ENCODE results near the gene ALOX15.
A peak's percentile ranks its signal among the peaks of the same experiment; 100 is the strongest.
"Not testable (repeated sequence)": the region's sequence is repeated elsewhere in the genome, so short reads cannot be mapped to it uniquely, and the experiment has no call there.

The ALOX15 gene

GRCh38 chr17:4600563-4600962 lies 40.9 kb downstream of the ALOX15 start:
- in situ Hi-C loops (cut with HindIII; ENCODE audit: low pct_ligation_motif_present, low pct_unique_long_range_greater_than_20kb, low sequenced_read_pairs): no loop called here
- no peak for DNase-seq

- in situ Hi-C loops (cut with HindIII; ENCODE audit: low pct_ligation_motif_present, low pct_unique_long_range_greater_than_20kb, low sequenced_read_pairs): no loop called here
- no peak for DNase-seq
These were observed 41.8 kb downstream of the ALOX15 start for GRCh38 chr17:4599505-4600281.

GRCh38 chr17:4598776-4599504 lies 42.5 kb downstream of the ALOX15 start:
- in situ Hi-C loops (cut with HindIII; ENCODE audit: low pct_ligation_motif_present, low pct_unique_long_range_greater_than_20kb, low sequenced_read_pairs): no loop called here
- DNase-seq: no peak

GRCh38 chr17:4597975-4598374 lies 43.5 kb downstream of the ALOX15 start:
- DNase-seq: no peak
- in situ Hi-C loops (cut with HindIII; ENCODE audit: low pct_ligation_motif_present, low pct_unique_long_range_greater_than_20kb, low sequenced_read_pairs): no loop called here

- no peak for DNase-seq
- in situ Hi-C loops (cut with HindIII; ENCODE audit: low pct_ligation_motif_present, low pct_unique_long_range_greater_than_20kb, low sequenced_read_pairs): no loop called here
These were observed 44.7 kb downstream of the ALOX15 start for GRCh38 chr17:4596636-4597380.

GRCh38 chr17:4595685-4596342 lies 45.7 kb downstream of the ALOX15 start:
- DNase-seq; in situ Hi-C loops (cut with HindIII; ENCODE audit: low pct_ligation_motif_present, low pct_unique_long_range_greater_than_20kb, low sequenced_read_pairs): not testable (repeated sequence)

GRCh38 chr17:4594931-4595684 lies 46.4 kb downstream of the ALOX15 start:
- DNase-seq: no peak

GRCh38 chr17:4594406-4594805 lies 47.1 kb downstream of the ALOX15 start:
- DNase-seq: no peak
- in situ Hi-C loops (cut with HindIII; ENCODE audit: low pct_ligation_motif_present, low pct_unique_long_range_greater_than_20kb, low sequenced_read_pairs): no loop called here

More at GRCh38 chr17:4594931-4595684, 46.4 kb downstream of the ALOX15 start:
- in situ Hi-C loops (cut with HindIII; ENCODE audit: low pct_ligation_motif_present, low pct_unique_long_range_greater_than_20kb, low sequenced_read_pairs): no loop called here

- DNase-seq: no peak
- in situ Hi-C loops (cut with HindIII; ENCODE audit: low pct_ligation_motif_present, low pct_unique_long_range_greater_than_20kb, low sequenced_read_pairs): no loop called here
These were observed 48.5 kb downstream of the ALOX15 start for GRCh38 chr17:4593021-4593421.

GRCh38 chr17:4592240-4593005 lies 49.1 kb downstream of the ALOX15 start:
- in situ Hi-C loops (cut with HindIII; ENCODE audit: low pct_ligation_motif_present, low pct_unique_long_range_greater_than_20kb, low sequenced_read_pairs): no loop called here
- DNase-seq: no peak

GRCh38 chr17:4591529-4591928 lies 49.9 kb downstream of the ALOX15 start:
- peak; percentile 43 for DNase-seq
- in situ Hi-C loops (cut with HindIII; ENCODE audit: low pct_ligation_motif_present, low pct_unique_long_range_greater_than_20kb, low sequenced_read_pairs): no loop called here

GRCh38 chr17:4590981-4591453 lies 50.5 kb downstream of the ALOX15 start:
- no peak for DNase-seq
- in situ Hi-C loops (cut with HindIII; ENCODE audit: low pct_ligation_motif_present, low pct_unique_long_range_greater_than_20kb, low sequenced_read_pairs): no loop called here

GRCh38 chr17:4590042-4590441 lies 51.4 kb downstream of the ALOX15 start:
- in situ Hi-C loops (cut with HindIII; ENCODE audit: low pct_ligation_motif_present, low pct_unique_long_range_greater_than_20kb, low sequenced_read_pairs); DNase-seq: not testable (repeated sequence)

- no peak for DNase-seq
- in situ Hi-C loops (cut with HindIII; ENCODE audit: low pct_ligation_motif_present, low pct_unique_long_range_greater_than_20kb, low sequenced_read_pairs): no loop called here
These were observed 52.4 kb downstream of the ALOX15 start for GRCh38 chr17:4588898-4589625.

- in situ Hi-C loops (cut with HindIII; ENCODE audit: low pct_ligation_motif_present, low pct_unique_long_range_greater_than_20kb, low sequenced_read_pairs): no loop called here
- DNase-seq: no peak
These were observed 53.1 kb downstream of the ALOX15 start for GRCh38 chr17:4588391-4588790.

- in situ Hi-C loops (cut with HindIII; ENCODE audit: low pct_ligation_motif_present, low pct_unique_long_range_greater_than_20kb, low sequenced_read_pairs): no loop called here
- no peak for DNase-seq
These were observed 53.7 kb downstream of the ALOX15 start for GRCh38 chr17:4587803-4588202.

- DNase-seq: no peak
- in situ Hi-C loops (cut with HindIII; ENCODE audit: low pct_ligation_motif_present, low pct_unique_long_range_greater_than_20kb, low sequenced_read_pairs): no loop called here
These were observed 54.3 kb downstream of the ALOX15 start for GRCh38 chr17:4587195-4587594.

Measured in ACHN (cell line).